IPS-NIHi7 (cell line): ENCODE data around the gene ERAL1.
A peak's percentile ranks its signal among the peaks of the same experiment; 100 is the strongest.
"Not testable (repeated sequence)": the region's sequence is repeated elsewhere in the genome, so short reads cannot be mapped to it uniquely, and the experiment has no call there.

Experiments used
- DNase-seq: peaks from one replicate; pipeline ENCODE4 v3.0.0; 2012; ENCODE audit warnings: mixed read lengths; ENCODE audit errors: extremely low spot score

ERAL1 gene

DNA sequence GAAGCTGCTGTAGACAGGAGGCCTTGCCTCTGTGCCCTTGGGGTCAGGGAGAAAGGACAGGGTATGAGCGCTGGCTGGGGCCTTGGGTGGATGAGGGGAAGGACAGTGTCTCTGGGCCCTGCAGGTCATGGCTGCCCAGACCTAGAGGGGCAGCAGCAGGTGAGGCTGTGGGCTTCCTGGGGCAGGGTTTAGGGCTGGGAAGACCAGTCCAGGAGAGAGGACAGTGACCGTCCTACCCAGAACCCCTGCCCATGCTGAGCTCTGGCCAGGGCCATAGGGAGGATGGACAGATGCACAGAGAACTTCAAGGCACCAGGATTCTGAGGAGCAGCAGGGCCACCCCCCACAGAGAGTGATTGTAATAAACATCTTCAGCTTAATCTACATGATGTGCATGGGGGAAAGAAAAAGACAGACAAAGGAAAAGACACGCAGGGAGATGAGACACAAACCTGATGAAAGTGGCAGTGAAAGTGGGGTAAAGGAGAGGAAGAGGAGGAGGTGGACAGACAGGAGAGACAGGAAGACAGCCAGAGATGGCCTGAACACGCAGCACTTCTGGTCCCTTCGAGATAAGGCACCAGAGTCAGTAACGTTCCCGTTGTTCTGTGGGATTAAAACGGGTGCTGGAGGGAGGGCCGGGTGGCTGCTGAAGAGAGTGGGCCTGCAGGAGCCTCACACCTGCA is 25.2 kb downstream of the ERAL1 start:
- DNase-seq, result no peak

GRCh38 chr17:28880572-28880945 is 25.7 kb downstream of the ERAL1 start:
- DNase-seq, result no peak

GRCh38 chr17:28881533-28882056 is 26.8 kb downstream of the ERAL1 start:
- DNase-seq, result no peak

DNA sequence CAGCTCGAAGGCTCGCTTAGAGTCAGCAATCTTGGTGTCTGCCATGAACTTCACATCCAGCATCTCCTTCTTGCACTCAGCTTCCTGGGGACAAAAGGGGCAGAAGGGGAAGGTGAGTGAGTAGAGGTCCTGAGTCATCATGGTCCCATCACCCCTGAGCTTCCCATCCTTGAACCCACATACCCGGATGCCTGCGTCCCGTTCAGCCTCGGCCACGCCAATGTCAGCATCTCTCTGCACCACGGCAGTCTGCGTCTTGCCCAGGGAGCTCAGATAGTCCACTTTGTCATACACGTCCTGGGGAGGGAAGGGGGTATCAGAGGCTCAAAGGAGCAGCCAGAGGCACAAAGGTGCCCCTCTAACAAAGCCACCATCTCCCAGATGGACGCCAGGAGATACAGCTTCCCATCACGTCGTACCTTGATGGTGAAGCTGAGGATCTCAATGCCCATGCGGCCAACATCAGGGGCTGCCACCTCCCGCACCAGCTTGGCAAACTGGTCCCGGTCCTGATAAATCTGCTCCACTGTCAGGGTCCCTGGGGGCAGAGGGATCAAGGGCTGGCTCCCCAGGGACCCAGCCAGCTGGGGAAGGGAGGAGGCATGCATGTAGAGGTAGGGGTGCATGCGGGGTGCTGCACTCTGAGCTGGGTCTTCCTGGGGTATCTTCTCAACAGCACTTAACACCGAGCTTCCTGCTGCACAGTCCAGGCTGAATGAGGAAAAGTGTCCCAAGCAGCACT is 27.5 kb downstream of the ERAL1 start:
- no peak for DNase-seq

DNA sequence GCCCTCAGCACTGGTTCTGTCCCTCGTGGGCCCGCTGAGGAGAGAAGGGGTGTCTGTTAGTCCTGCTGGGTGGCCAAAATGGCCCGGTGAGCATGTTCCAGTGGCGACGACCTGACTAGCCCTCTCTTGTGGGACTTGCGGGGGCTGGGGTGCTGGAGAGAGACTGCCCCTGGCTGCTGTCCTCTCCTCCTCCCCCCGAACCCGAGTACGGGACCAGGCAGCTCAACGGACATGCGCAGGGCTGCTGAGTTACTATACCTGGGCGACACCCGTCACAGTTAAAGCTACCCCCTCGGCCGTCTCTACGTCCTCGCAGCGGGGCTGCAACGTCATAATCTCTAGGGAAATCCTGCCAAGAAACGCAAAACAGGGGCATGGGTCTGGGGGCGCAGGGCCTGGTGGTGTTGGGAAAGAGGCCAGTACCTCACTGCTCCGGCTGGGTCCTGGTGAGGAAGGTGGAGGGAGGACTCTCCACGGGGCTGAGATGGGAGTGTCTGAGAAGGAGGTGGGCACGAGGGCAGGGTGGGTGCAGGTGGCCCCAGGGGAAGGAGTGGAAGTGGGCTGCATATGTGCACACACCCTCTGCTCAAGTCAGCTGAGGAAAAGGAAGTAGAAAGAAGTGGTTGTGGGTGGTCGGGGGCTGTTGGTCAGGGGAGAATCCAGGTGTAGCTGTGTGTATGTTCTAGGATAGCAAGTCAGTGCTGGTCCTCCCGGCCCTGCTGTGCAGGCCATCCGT is 29.3 kb downstream of the ERAL1 start:
- DNase-seq, result no peak

GRCh38 chr17:28885363-28885762 is 30.5 kb downstream of the ERAL1 start:
- DNase-seq, result no peak

GRCh38 chr17:28885951-28886350 is 31.1 kb downstream of the ERAL1 start:
- no peak for DNase-seq

DNA sequence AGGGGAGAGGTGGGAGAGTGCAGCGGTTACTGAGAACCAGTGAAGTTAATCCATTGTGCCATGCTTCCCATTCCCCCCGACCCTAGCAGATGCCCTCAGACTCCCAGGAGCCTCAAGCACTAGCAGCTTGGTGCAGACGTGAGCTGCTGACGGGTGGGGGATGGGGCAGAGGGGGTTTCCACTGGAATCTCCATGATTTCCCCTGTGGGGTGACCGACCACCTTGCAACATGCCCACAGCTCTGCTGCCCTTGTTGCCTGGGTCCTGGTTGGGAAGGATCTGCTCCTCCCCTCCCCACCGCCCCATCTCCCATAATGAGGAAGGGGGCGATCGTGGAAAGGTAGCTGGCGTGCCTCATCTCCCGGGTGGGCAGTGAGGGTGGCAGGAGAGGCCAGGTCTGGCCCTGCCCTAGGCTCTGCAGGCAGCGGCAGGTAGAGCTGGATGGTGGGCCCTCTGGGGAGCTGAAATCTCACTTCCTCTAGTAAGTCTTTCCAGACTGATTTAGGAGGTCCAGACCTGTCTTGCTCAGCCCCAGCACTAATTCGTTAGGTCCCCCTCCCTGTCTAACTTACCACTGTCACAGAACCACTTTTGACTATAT is 33.2 kb downstream of the ERAL1 start:
- no peak for DNase-seq

- DNase-seq, result no peak
Measured at GRCh38 chr17:28888832-28889231, 34.0 kb downstream of the ERAL1 start.

- no peak for DNase-seq
Measured at GRCh38 chr17:28889996-28890395, 35.2 kb downstream of the ERAL1 start.

DNA sequence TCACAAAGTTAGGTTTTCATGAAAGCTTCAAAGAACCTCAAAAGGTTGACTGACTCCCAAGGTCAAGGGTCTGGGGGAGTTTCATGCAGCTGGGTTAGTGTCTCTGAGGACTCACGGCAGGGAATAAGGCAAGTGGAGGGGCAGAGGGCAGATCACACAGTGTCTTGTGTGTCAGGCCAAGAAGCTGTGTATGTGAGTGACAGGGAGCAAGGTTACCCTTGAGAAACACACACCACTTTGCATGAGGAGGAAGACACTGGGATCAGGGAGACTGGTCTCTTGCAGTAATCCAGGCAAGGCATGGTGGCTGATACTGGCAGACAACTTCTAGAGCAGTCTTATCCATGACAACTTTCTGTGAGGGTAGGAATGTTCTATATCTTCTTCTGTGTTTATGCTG is 36.4 kb downstream of the ERAL1 start:
- no peak for DNase-seq

GRCh38 chr17:28892024-28892423 is 37.2 kb downstream of the ERAL1 start:
- no peak for DNase-seq

- not testable (repeated sequence) for DNase-seq
Measured at GRCh38 chr17:28893248-28894183, 38.7 kb downstream of the ERAL1 start.

- DNase-seq, result no peak
Measured at GRCh38 chr17:28895794-28896447, 41.1 kb downstream of the ERAL1 start.

- DNase-seq, result no peak
Measured at GRCh38 chr17:28896491-28896883, 41.7 kb downstream of the ERAL1 start.

GRCh38 chr17:28896884-28897768 is 42.3 kb downstream of the ERAL1 start, which contains the start of gene FLOT2:
TSS of gene FLOT2 (minus strand) at chr17:28897733. CDS start at chr17:28897574, 159 bp downstream.
- DNase-seq, result peak; percentile 84

DNA sequence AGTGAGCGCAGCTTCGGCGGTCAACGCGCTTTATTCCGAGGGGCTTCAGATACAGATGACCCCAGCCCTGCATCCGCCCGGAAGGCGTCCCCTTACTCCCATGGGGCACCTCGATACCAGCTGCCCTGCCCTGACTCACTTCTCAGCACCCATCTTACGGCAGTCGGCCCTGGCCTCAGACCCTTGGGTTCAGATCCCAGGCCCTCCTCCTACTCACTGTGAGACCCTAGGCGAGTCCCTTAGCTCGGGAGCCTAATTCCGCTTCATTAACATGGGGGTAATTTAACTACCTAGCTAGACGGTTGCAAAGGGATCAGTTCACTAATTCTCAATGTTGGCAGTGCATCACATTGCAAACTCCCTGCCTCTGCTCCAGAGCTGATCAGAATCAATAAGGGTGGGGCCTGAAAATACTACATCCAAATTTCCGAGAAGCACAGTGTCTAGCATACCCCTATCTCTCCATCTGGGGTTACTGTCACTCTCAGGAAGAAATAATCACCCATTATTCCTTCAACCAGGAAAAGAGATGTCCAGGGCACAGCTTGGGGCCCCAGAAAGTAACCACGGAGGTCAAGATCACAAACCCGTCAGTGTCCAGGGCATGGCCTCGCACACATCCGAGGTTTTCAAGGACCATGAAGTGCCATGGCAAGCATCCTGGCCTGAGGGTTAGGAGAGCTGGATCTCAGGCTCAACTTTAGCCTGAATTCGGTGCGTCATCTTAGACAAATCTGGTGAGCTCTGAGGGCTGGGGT is 43.1 kb downstream of the ERAL1 start:
- DNase-seq, result no peak

- no peak for DNase-seq
Measured at GRCh38 chr17:28898527-28898955, 43.7 kb downstream of the ERAL1 start.
